22Rv1 (cell line): ENCODE results near the gene PVR.

ENCODE experiments used
- H3K27ac ChIP-seq: fragments of 450-650 bp; 2 replicates; pipeline ENCODE4 v1.5.1; 2017
- ZFX ChIP-seq: fragments of 450-650 bp; IDR thresholded peaks from 2 replicates; pipeline ENCODE4 v1.6.1; 2017; ENCODE audit warnings: antibody characterized with exemption, borderline replicate concordance
- TF ChIP-seq, protein P1 (sequence below): fragments of 450-650 bp; IDR thresholded peaks from 2 replicates; pipeline ENCODE4 v1.5.1; 2017; ENCODE audit warnings: mild to moderate bottlenecking

The PVR gene

DNA sequence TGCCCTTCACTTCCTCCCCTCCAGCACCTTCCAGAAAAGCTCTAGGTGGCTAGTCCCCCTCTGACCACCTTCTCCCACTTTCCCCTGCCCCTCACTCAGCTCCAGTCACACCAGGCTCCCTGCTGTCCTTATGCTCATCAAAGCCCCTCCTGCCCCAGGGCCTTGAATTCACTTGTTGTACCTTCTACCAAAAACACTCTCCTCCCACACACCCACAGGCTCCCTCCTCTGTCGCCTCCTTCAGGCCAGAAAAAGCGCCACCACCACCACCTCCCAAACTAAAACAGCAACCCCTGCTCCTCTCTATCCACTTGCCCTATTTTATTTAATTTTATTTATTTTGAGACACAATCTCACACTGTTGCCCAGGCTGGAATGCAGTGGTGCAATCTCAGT lies 50.5 kb downstream of the PVR start:
- TF ChIP-seq, protein P1, sequence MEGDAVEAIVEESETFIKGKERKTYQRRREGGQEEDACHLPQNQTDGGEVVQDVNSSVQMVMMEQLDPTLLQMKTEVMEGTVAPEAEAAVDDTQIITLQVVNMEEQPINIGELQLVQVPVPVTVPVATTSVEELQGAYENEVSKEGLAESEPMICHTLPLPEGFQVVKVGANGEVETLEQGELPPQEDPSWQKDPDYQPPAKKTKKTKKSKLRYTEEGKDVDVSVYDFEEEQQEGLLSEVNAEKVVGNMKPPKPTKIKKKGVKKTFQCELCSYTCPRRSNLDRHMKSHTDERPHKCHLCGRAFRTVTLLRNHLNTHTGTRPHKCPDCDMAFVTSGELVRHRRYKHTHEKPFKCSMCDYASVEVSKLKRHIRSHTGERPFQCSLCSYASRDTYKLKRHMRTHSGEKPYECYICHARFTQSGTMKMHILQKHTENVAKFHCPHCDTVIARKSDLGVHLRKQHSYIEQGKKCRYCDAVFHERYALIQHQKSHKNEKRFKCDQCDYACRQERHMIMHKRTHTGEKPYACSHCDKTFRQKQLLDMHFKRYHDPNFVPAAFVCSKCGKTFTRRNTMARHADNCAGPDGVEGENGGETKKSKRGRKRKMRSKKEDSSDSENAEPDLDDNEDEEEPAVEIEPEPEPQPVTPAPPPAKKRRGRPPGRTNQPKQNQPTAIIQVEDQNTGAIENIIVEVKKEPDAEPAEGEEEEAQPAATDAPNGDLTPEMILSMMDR, result peak; percentile 63
- TF ChIP-seq ZFX, result no peak
- peak overlapping the region; percentile 92 for H3K27ac ChIP-seq

DNA sequence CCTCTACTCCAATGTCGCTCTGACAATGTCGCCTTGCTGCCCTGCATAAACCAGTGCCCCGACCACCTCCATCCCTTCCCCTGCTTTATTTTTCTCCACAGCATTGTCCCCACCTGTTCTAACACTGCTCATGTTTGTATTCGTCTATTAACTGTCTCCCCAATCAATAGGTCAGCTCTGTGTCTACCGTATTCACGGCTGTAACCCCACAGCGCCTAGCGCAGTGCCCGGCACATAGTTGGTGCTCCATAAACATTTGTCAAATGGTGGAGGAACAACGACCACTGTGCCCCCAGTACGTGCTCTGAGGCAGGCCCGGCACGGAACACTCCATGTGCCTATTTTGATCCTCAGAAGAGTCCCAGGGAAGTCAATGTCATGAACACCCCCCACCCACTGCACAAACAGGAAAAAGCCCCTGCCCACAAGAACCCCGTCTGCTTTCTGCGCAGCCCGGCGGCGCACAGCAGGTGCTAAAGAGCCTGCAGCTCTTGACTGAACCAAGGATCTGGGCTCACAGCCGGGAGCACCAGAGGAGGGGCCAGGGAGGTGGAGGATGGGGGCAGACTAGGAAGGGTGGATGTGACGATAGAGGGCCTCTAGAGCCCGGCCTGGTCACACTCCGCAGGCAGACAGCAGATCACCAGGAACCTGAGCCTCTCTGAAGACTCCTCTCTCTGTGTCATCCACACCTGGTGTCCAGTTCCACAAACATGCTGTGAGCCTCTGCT lies 53.4 kb downstream of the PVR start:
- no peak for TF ChIP-seq ZFX
- TF ChIP-seq, protein P1, result no peak
- H3K27ac ChIP-seq, result peak overlapping the region; percentile 92

DNA sequence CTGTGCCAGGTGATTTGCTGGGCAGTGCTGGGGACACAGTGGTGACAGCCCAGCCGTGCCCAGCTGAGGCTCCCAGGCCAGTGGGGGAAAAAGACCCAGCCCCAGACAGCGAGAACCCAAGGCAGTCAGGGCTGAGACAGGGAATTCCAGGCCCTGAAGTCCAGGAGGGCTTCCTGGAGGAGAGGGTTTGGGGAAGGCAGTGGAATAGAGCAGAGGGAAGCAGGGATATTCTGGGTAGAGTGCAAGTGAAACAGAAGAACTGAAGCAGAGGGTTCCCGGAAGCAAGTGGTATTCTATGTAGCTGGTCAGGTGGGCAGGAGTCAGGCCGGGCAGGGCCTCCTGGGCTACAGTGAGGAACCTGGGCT lies 53.9 kb downstream of the PVR start:
- H3K27ac ChIP-seq, result peak overlapping the region; percentile 92; the same call in 1 of the 2 replicates
- TF ChIP-seq, protein P1, result no peak
- no peak for TF ChIP-seq ZFX

DNA sequence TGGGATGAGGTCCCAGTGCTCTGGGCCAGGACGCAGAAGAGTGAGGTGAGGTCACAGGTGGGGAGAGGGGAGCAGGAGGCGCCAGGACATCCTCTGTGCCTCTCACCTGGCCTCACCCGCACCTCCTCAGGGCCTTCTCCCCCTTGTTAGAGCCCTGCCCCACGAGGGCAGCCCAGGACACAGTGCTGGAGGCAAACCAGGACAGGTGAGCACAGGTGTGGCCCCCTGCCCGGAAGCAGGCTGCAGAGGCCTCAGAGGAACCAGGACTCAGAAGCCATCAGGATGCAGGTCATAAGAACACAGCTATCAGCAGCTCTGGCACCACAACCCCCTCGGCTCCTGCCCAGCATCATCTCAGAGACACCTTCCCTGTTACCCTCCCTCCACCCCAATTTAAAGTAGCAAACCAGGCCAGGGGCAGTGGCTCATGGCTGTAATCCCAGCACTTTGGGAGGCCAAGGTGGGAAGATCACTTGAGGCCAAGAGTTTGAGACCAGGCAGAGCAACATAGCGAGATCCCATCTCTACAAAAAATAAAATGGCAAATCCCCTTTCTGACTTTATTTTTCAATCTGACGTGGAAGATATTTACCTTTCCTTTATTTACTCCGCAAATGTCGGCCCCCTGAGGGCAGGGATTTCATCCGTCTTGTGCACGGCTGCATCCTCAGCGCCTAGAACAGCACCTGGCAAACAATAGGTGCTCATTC lies 54.9 kb downstream of the PVR start, which contains the start of gene CEACAM16:
TSS of gene CEACAM16 (plus strand) at position 660 of the 710 bp plus-strand sequence. CDS start 2,306 bp downstream, outside the sequence.
- TF ChIP-seq ZFX, result no peak
- no peak within 1 kb of the TSS for H3K27ac ChIP-seq

DNA sequence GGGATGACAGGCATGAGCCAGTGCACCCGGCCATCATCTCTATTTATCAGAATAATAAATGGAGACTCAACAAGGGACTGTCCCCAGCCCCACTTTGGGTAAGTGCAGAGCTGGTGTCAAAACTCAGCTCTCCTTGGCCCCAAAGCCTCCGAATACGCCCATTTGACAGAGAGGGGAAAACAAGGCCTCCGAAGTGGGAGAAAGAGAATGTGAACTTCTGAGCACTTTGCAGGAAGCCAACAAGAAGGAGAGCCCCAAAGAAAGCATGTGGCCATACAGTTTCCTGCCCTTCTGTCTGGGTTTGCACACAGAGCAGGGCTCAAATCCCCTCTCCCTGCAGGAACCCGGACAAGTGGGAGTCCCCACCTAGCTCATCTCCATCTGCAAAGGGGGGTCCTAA lies 56.8 kb downstream of the PVR start:
- TF ChIP-seq, protein P1, result no peak
- TF ChIP-seq ZFX, result no peak

DNA sequence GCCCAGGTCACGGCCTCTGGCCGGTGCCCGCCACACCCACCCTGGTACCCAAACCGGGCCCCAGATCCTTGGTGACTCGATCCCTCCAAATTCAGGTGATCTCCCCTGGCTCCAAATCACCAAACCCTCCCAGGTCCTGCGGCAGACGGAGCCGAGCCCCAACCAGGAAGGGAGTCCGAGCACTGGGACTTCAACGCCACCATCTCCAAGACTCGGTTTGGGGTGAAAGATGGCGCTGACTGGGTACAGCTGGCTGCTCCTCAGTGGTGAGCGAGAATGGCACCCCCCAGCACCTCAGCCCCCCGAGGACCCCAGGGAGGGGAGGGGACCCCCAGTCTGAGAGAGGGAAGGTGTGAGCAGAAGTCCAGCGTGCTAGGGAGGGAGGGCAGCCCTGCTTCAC lies 57.5 kb downstream of the PVR start:
- no peak overlapping the region for H3K27ac ChIP-seq
- TF ChIP-seq ZFX, result no peak
- TF ChIP-seq, protein P1, result no peak

More for the DNA sequence above, 56.8 kb downstream of the PVR start:
- no peak overlapping the region for H3K27ac ChIP-seq

DNA sequence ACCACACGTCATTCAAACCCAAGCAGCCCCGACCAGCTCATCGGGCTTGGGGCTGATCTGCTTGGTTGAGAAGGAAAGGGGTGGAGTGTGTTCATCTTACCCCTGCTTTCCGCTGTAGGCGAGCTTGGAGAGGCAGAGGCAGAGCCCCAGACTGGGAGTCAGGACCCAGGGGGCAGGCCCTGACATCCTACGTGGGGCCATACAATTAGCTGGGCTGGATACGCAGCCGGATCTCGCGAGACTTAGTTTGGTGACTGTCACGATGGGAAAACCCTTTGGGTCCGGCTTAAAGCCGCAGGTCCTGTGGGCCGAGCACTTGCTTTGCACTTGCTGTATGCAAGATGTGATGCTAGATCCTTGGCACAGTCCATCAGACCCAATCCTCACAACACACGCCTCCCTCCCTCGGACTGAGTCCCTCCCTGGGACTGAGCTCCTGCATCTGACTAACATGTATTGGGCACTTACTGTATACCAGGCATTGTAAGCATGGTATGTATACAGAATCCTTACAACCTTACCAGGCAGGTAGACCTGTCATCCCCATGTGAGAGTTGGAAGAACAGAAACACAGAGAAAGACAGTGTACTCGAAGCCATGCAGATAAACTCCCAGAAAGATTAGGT lies 59.0 kb downstream of the PVR start:
- TF ChIP-seq ZFX, result no peak
- TF ChIP-seq, protein P1, result no peak
- H3K27ac ChIP-seq, result no peak overlapping the region
